ENCODE results near the gene ONECUT3. TPM values are rescaled to one million over a fixed set of nuclear protein-coding genes. Genes with fewer than 3 reads are reported as not detected.
A peak's percentile ranks its signal among the peaks of the same experiment; 100 is the strongest.

Gene ONECUT3
- total and polyA plus RNA-seq, 2 of the 4 experiments (the other 2 are of a cell fraction): not detected

DNA sequence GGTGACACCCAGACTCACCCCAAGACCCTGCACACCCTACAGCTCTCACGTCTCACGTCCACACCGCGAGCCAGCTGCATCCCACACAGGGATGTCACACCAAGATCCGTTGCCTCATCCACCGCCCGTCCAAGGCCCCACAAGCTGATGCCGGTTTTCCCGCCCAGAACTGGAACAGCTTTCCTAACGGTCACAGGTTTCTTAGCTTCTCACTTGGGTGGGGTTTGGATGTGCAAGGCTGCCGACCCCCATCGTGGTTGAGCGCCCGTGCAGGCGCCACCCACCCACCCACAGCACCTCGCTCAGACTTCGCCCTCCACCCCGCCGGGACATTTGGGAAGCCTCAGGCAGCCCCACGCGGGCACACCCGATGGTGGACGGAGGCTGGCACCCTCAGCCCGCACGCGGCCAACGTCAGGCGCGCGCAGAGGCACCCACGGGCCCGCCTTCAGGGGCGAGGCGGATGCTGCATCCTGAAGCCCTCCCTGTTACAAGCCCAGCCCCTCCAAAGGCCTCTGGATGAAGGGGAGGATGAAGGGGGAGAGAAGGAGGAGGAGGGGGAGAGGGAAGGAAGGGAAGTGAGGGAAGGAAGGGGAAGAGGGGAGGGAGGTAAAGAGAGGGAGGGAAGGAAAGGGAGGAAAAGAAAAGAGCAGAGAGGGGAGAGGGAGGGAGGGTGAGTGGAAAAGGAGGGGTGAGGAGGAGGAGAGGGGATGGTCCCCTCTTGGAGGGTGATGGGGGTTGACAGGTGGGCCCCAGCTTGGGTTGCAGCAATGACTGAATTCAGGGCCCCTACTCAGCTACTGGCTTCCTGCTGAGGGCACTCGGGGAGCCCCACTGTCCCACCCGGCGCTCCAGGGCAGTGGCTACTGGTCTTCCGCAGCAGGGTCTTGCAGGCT, 12.8 kb downstream of the ONECUT3 start:
- no peak overlapping the region for H3K27ac ChIP-seq (ENCODE audit: insufficient read depth, low read length)
- no peak for DNase-seq
- 4% methylated on average over 7 of the region's 38 CpGs; no CpG with 5 or more reads in 1 of the 2 experiments for WGBS, 2 experiments (ENCODE audit: extremely low coverage in 2 of 2, insufficient read length in 1 of 2)
- no peaks in the 10 kb centered on the region for H3K4me1 ChIP-seq (ENCODE audit: control insufficient read depth, insufficient read depth, low read length)
- H3K14ac ChIP-seq (replicated peaks; ENCODE audit: low read depth, low read length): no peak overlapping the region
- H2BK15ac ChIP-seq (ENCODE audit: low read depth, low read length): no peak overlapping the region
- no peak overlapping the region for H3K23ac ChIP-seq (ENCODE audit: low read depth, low read length)
- H2AFZ ChIP-seq (replicated peaks; ENCODE audit: low read length, poor library complexity): peak overlapping the region; percentile 13
- H3K9me1 ChIP-seq (ENCODE audit: insufficient read depth, low read length): no peaks in the 10 kb centered on the region
- H2BK5ac ChIP-seq (ENCODE audit: low read depth, low read length, poor library complexity, severe bottlenecking): no peak overlapping the region
- dilution Hi-C loops (cut with HindIII; ENCODE audit: low sequenced_read_pairs, unreplicated experiment) (no loop called here), in situ Hi-C loops (cut with MboI; ENCODE audit: low sequenced_read_pairs) (loop anchor here (5.0 kb wide), 1 partner anchor 89 kb away; no protein-coding TSS in a partner anchor), intact Hi-C loops (cut with micrococcal nuclease) (no loop called here)
- peaks cover 77% of the 10 kb centered on the region for H3K27me3 ChIP-seq (ENCODE audit: control insufficient read depth, insufficient read depth, low read length)
- H3K9ac ChIP-seq (ENCODE audit: low read depth, low read length): no peak overlapping the region
- H2BK20ac ChIP-seq (ENCODE audit: low read depth, low read length): no peak overlapping the region
- POLR2A ChIA-PET (ENCODE audit: unreplicated experiment): no interaction called here
- H4K5ac ChIP-seq (ENCODE audit: low read depth, low read length): no peak overlapping the region
- H3K4me3 ChIP-seq (ENCODE audit: insufficient read depth, low read depth, low read length): no peak overlapping the region
- H2BK120ac ChIP-seq (ENCODE audit: low read depth, low read length): no peak overlapping the region
- no peak for ATAC-seq (ENCODE audit: low read depth)
- no peak overlapping the region for H3K56ac ChIP-seq (ENCODE audit: extremely low read depth, insufficient read depth, low read length)
- no peak overlapping the region for H2AK5ac ChIP-seq (ENCODE audit: low read depth, low read length)
- no peak overlapping the region for H4K8ac ChIP-seq (ENCODE audit: low read depth in 2 of 2, low read length in 2 of 2)
- H3K4ac ChIP-seq (ENCODE audit: low read depth, low read length): no peak overlapping the region
- no peak overlapping the region for H3K18ac ChIP-seq (ENCODE audit: low read depth, low read length)
- no peak overlapping the region for H3K4me2 ChIP-seq (ENCODE audit: low read depth, low read length)
- no peaks in the 10 kb centered on the region for H4K20me1 ChIP-seq (ENCODE audit: insufficient read depth, low read length)
- H2AK9ac ChIP-seq (replicated peaks; ENCODE audit: low read depth, low read length, poor library complexity): peak overlapping the region; percentile 28
- H3K79me1 ChIP-seq (ENCODE audit: low read depth in 1 of 2, low read length in 2 of 2): no peaks in the 10 kb centered on the region
- no peaks in the 10 kb centered on the region for H3K36me3 ChIP-seq (ENCODE audit: control insufficient read depth, insufficient read depth, low read length)
- peaks cover 7% of the 10 kb centered on the region for H3K9me3 ChIP-seq (ENCODE audit: control insufficient read depth, insufficient read depth, low read length)
- CTCF ChIA-PET: interaction anchor here (0.9 kb wide), 1 partner anchor 94 kb away, joined by 3 read pairs; no protein-coding TSS in a partner anchor
- BruUV-seq (replicated peaks): no TSS peak
- no peak for TF ChIP-seq RCOR1 (IDR thresholded peaks at IDR 0.05; ENCODE audit: insufficient replicate concordance, low read length)
- no peak for TF ChIP-seq SMC3 (IDR thresholded peaks at IDR 0.05; ENCODE audit: low read depth, low read length)
- TF ChIP-seq FOS (IDR thresholded peaks at IDR 0.05; ENCODE audit: low read depth, low read length): no peak
- no peak for TF ChIP-seq CHD1 (IDR thresholded peaks at IDR 0.05; ENCODE audit: low read depth, low read length)
- TF ChIP-seq, protein P1, sequence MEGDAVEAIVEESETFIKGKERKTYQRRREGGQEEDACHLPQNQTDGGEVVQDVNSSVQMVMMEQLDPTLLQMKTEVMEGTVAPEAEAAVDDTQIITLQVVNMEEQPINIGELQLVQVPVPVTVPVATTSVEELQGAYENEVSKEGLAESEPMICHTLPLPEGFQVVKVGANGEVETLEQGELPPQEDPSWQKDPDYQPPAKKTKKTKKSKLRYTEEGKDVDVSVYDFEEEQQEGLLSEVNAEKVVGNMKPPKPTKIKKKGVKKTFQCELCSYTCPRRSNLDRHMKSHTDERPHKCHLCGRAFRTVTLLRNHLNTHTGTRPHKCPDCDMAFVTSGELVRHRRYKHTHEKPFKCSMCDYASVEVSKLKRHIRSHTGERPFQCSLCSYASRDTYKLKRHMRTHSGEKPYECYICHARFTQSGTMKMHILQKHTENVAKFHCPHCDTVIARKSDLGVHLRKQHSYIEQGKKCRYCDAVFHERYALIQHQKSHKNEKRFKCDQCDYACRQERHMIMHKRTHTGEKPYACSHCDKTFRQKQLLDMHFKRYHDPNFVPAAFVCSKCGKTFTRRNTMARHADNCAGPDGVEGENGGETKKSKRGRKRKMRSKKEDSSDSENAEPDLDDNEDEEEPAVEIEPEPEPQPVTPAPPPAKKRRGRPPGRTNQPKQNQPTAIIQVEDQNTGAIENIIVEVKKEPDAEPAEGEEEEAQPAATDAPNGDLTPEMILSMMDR (conservative IDR thresholded peaks at IDR 0.05; ENCODE audit: low read depth, low read length): no peak
- TF ChIP-seq BHLHE40 (IDR thresholded peaks at IDR 0.05; ENCODE audit: low read depth, low read length): no peak
- no peak for TF ChIP-seq MAFK (IDR thresholded peaks at IDR 0.05; ENCODE audit: low read depth, low read length)
- no peak for TF ChIP-seq MAZ (IDR thresholded peaks at IDR 0.05; ENCODE audit: borderline replicate concordance, low read depth, low read length)
- no peak for TF ChIP-seq RAD21 (IDR thresholded peaks at IDR 0.05; ENCODE audit: low read length)
- TF ChIP-seq, protein P2, sequence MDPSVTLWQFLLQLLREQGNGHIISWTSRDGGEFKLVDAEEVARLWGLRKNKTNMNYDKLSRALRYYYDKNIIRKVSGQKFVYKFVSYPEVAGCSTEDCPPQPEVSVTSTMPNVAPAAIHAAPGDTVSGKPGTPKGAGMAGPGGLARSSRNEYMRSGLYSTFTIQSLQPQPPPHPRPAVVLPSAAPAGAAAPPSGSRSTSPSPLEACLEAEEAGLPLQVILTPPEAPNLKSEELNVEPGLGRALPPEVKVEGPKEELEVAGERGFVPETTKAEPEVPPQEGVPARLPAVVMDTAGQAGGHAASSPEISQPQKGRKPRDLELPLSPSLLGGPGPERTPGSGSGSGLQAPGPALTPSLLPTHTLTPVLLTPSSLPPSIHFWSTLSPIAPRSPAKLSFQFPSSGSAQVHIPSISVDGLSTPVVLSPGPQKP (IDR thresholded peaks at IDR 0.05; ENCODE audit: borderline replicate concordance, low read depth, low read length): no peak
- no peak overlapping the region for H4K91ac ChIP-seq (ENCODE audit: insufficient read depth, low read depth, low read length)
